ENCODE results near the gene FBXO22. TPM values are rescaled to one million over a fixed set of nuclear protein-coding genes. Genes with fewer than 3 reads are reported as not detected.

FBXO22 gene
- total RNA-seq (2014; rRNA removed; shearing (Covaris generic)) (35.7 and 37.8 TPM in 2 replicates), polyA plus RNA-seq (2016; fragmentation: Nextera tagmentation; extraction: Ambion mirVana) (49.8 and 56.1 TPM in 2 replicates)

DNA sequence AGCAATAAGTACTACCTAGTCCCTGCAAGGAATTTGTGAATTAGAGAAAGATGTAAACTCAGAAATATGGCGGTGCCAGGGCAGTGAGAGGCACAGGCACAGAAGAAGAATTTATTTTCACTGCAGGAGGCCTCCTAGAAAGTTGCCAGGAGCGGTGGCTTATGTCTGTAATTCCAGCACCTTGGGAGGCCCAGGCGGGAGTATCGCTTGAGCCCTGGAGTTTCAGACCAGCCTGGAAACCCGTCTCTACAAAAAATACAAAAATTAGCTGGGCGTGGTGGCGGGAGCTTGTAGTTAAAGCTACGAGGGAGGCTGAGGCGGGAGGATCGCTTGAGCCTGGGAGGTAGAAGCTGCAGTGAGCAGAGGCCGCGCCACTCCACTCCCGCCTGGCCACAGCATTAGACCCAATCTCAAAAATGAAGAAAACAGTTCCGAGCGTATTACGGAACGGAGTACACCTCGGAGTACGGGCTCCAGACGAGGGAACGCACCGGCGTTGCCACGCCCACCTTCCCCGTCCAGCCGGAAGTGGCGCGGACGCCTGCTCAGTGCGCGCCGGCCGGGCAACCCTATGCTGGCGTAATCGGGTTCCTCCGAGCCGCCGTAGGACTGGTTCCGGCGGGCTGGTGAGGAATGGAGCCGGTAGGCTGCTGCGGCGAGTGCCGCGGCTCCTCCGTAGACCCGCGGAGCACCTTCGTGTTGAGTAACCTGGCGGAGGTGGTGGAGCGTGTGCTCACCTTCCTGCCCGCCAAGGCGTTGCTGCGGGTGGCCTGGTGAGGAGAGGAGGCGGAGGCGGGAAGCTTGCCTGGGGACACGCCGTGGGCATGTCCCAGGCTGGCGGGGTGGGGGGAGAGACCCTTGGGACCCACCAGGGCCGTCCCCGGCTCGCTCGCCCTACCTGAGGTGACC, at the start of gene FBXO22:
Gene FBXO22 (plus strand): TSS at position 548 of the 909 bp plus-strand sequence. CDS start 86 bp downstream, at position 634.
- Histone ChIP-seq H3K4me1 (ENCODE audit: insufficient read depth) (peaks cover 9% of the 10 kb centered on the region), H3K27ac (peak within 1 kb of the TSS; percentile 76), H3K79me2 (ENCODE audit: insufficient read depth) (peaks cover 47% of the 10 kb centered on the region), H2AFZ (peak within 1 kb of the TSS; percentile 90), H3K9ac (peak within 1 kb of the TSS; percentile 83), H3K9me2 (ENCODE audit: insufficient read depth) (no peaks in the 10 kb centered on the region), H4K20me1 (ENCODE audit: insufficient read depth) (no peaks in the 10 kb centered on the region), H3K36me3 (ENCODE audit: low read depth) (0 out of 2 replicates have a peak, but pooled peaks cover 12% of the 10 kb centered on the region), H3K27me3 (replicated peaks; ENCODE audit: insufficient read depth) (no peaks in the 10 kb centered on the region), H3K4me3 (peak within 1 kb of the TSS; percentile 89), H3K4me2 (ENCODE audit: unreplicated experiment) (peak within 1 kb of the TSS; percentile 94), H3F3A (ENCODE audit: insufficient read depth) (peaks cover 29% of the 10 kb centered on the region), H3K9me3 (ENCODE audit: low read depth) (no peaks in the 10 kb centered on the region)
- peak; percentile 98 for DNase-seq
- WGBS, 2 experiments (ENCODE audit: low coverage in 1 of 2, low lambda C conversion rate in 2 of 2, missing lambda C conversion rate in 2 of 2) = 2% methylated on average over 50 to 63 of the region's 63 CpGs
- in situ Hi-C loops (cut with MboI) = no loop called here
- TF ChIP-seq EZH2phosphoT487 (IDR thresholded peaks at IDR 0.05; ENCODE audit: insufficient read depth, low read depth) (no peak), EZH2 (IDR thresholded peaks at IDR 0.05; ENCODE audit: insufficient read depth, poor library complexity, severe bottlenecking) (no peak)

- no peak overlapping the region for H2AFZ ChIP-seq
- no peaks in the 10 kb centered on the region for H3K27me3 ChIP-seq (replicated peaks; ENCODE audit: insufficient read depth)
- H3K79me2 ChIP-seq (ENCODE audit: insufficient read depth) = peaks cover 98% of the 10 kb centered on the region
- no peaks in the 10 kb centered on the region for H3K9me3 ChIP-seq (ENCODE audit: low read depth)
- H3K9ac ChIP-seq = no peak overlapping the region
- TF ChIP-seq EZH2phosphoT487 (IDR thresholded peaks at IDR 0.05; ENCODE audit: insufficient read depth, low read depth) (no peak), EZH2 (IDR thresholded peaks at IDR 0.05; ENCODE audit: insufficient read depth, poor library complexity, severe bottlenecking) (no peak)
- H4K20me1 ChIP-seq (ENCODE audit: insufficient read depth) = peaks cover 3% of the 10 kb centered on the region
- H3K36me3 ChIP-seq (ENCODE audit: low read depth) = peaks cover 17% of the 10 kb centered on the region
- H3K9me2 ChIP-seq (ENCODE audit: insufficient read depth) = no peaks in the 10 kb centered on the region
- H3K4me2 ChIP-seq (ENCODE audit: unreplicated experiment) = no peak overlapping the region
- H3F3A ChIP-seq (ENCODE audit: insufficient read depth) = no peaks in the 10 kb centered on the region; the same call in 1 of the 2 replicates
- no peak for DNase-seq
- in situ Hi-C loops (cut with MboI) = no loop called here
- 0 out of 2 replicates have a peak, but pooled peaks cover 3% of the 10 kb centered on the region for H3K4me1 ChIP-seq (ENCODE audit: insufficient read depth)
- H3K4me3 ChIP-seq = no peak overlapping the region
- no peak overlapping the region for H3K27ac ChIP-seq
Measured at GRCh38 chr15:75857886-75858285, 45.8 kb upstream of the FBXO22 start.

- Histone ChIP-seq H3F3A (ENCODE audit: insufficient read depth) (no peaks in the 10 kb centered on the region; the same call in 1 of the 2 replicates), H4K20me1 (ENCODE audit: insufficient read depth) (no peaks in the 10 kb centered on the region; the same call in 1 of the 2 replicates), H3K9ac (no peak overlapping the region), H3K9me2 (ENCODE audit: insufficient read depth) (no peaks in the 10 kb centered on the region), H3K27me3 (replicated peaks; ENCODE audit: insufficient read depth) (no peaks in the 10 kb centered on the region), H3K4me2 (ENCODE audit: unreplicated experiment) (no peak overlapping the region), H3K36me3 (ENCODE audit: low read depth) (no peaks in the 10 kb centered on the region; the same call in 1 of the 2 replicates), H3K79me2 (ENCODE audit: insufficient read depth) (peaks cover 98% of the 10 kb centered on the region), H3K4me1 (ENCODE audit: insufficient read depth) (no peaks in the 10 kb centered on the region), H3K27ac (no peak overlapping the region), H2AFZ (no peak overlapping the region), H3K4me3 (no peak overlapping the region), H3K9me3 (ENCODE audit: low read depth) (no peaks in the 10 kb centered on the region)
- WGBS, 2 experiments (ENCODE audit: low coverage in 1 of 2, low lambda C conversion rate in 2 of 2, missing lambda C conversion rate in 2 of 2) = 79 to 82% methylated on average over 6 of the region's 6 CpGs
- in situ Hi-C loops (cut with MboI) = no loop called here
- peak; percentile 45 for DNase-seq
- TF ChIP-seq EZH2 (IDR thresholded peaks at IDR 0.05; ENCODE audit: insufficient read depth, poor library complexity, severe bottlenecking) (no peak), EZH2phosphoT487 (IDR thresholded peaks at IDR 0.05; ENCODE audit: insufficient read depth, low read depth) (no peak)
Measured at GRCh38 chr15:75861750-75862402, 41.8 kb upstream of the FBXO22 start.

- H2AFZ ChIP-seq = no peak overlapping the region
- no peak overlapping the region for H3K27ac ChIP-seq
- no peaks in the 10 kb centered on the region for H3K9me2 ChIP-seq (ENCODE audit: insufficient read depth)
- WGBS, 2 experiments (ENCODE audit: low coverage in 1 of 2, low lambda C conversion rate in 2 of 2, missing lambda C conversion rate in 2 of 2) = 96 to 100% methylated on average over 1 of the region's 1 CpG
- no peak overlapping the region for H3K4me3 ChIP-seq
- in situ Hi-C loops (cut with MboI) = no loop called here
- H3K79me2 ChIP-seq (ENCODE audit: insufficient read depth) = peaks cover 98% of the 10 kb centered on the region
- H3F3A ChIP-seq (ENCODE audit: insufficient read depth) = no peaks in the 10 kb centered on the region; the same call in 1 of the 2 replicates
- no peaks in the 10 kb centered on the region for H3K9me3 ChIP-seq (ENCODE audit: low read depth)
- H3K27me3 ChIP-seq (replicated peaks; ENCODE audit: insufficient read depth) = no peaks in the 10 kb centered on the region
- no peak for DNase-seq
- H3K9ac ChIP-seq = no peak overlapping the region
- H3K4me2 ChIP-seq (ENCODE audit: unreplicated experiment) = no peak overlapping the region
- TF ChIP-seq EZH2 (IDR thresholded peaks at IDR 0.05; ENCODE audit: insufficient read depth, poor library complexity, severe bottlenecking) (no peak), EZH2phosphoT487 (IDR thresholded peaks at IDR 0.05; ENCODE audit: insufficient read depth, low read depth) (no peak)
- no peaks in the 10 kb centered on the region for H3K4me1 ChIP-seq (ENCODE audit: insufficient read depth)
- no peaks in the 10 kb centered on the region; the same call in 1 of the 2 replicates for H3K36me3 ChIP-seq (ENCODE audit: low read depth)
- H4K20me1 ChIP-seq (ENCODE audit: insufficient read depth) = no peaks in the 10 kb centered on the region; the same call in 1 of the 2 replicates
Measured at GRCh38 chr15:75862796-75863195, 40.9 kb upstream of the FBXO22 start.
